ENCODE results near the gene INTS15.
"Not testable (repeated sequence)": the region's sequence is repeated elsewhere in the genome, so short reads cannot be mapped to it uniquely, and the experiment has no call there.

INTS15 gene

DNA sequence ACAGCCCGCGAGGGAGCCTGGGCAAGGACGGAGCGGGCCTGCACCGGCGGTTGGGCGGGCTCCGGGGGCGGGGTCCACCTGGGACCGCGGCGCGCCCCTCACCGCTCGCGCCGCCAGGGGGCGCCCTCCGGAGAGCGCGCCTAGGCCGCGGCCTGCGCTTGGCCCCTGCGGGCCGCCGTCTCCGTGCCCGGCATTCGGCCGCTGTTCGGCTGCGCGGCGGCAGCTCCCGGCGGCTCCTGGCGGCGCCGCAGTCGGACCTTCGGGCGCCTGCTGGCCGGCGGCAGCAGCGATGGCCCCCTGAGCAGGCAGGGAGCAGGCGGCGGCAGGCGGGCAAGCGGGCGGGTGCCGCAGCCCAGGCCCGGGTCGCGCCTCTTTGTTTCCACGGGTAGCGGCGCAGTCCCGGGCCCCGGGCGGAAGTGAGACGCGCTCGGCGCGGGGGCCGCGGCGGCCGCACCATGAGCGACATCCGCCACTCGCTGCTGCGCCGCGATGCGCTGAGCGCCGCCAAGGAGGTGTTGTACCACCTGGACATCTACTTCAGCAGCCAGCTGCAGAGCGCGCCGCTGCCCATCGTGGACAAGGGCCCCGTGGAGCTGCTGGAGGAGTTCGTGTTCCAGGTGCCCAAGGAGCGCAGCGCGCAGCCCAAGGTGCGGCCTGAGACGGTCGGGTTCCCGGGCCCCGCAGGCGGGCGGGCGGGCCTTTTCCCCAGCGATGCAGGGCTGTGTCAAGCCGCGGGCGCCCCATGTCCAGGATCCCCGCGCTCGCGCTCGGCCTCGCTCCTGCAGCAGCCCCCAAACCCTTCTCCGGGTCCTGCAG, at the start of gene INTS15:
Gene INTS15 (plus strand): TSS at position 193 of the 816 bp plus-strand sequence. CDS start 263 bp downstream, at position 456.
- peak; percentile 89 for DNase-seq (ENCODE audit: low spot score)

DNA sequence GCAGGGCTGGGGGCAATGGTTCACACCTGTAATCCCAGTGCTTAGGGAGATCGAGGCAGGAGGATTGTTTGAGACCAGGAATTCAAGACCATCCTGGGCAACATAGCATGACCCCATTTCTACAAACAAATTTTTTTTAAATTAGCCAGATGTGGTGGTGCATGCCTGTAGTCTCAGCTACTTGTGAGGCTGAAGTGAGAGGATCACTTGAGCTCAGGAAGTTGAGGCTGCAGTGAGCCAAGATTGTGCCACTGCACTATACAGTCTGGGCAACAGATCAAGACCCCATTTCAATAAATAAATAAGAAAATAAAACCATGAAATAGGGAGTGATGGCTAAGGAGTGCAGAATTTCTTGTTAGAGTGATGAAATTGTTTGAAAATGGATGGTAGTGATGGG, 47.5 kb upstream of the INTS15 start:
- no peak for DNase-seq (ENCODE audit: low spot score)

DNA sequence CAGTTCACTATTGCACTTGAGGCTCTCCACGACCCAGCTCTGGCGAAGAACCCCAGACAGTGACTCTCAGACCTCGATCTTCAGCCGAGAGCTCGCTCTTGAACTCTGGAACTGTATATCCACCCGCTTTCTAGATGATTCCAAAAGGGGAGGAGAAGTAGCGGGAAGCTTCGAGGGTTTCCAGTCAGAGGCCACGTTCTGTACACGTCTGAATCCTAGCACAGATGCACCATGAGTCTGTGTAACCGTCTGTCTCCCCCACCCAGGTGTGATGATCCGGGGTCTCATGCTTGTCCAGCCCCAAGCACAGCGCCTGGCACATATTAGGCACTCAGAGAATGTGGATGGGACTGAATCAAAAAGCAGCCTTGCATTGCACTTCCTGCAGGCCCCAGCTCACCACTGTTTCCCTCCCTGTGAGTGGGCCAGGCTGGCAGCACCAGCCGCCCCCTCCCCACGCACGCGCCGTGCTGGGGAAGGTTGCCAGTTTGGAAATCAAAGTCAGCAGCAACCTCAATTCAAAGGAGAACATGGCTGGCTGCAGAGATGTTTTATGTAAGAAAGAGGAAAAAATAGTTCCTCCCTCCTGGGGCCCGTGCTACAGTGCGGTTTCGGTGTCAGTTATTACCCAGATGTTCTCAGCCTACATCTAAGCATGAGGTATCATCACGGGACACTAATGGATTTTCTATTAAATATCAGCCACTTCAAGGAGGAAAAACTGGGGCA, 44.3 kb upstream of the INTS15 start:
- DNase-seq (ENCODE audit: low spot score) = no peak

- no peak for DNase-seq (ENCODE audit: low spot score)
Observed at GRCh38 chr7:6546498-6547251, 43.1 kb upstream of the INTS15 start.

- DNase-seq (ENCODE audit: low spot score) = no peak
Observed at GRCh38 chr7:6547400-6547799, 42.4 kb upstream of the INTS15 start.

GRCh38 chr7:6551016-6551511, 38.8 kb upstream of the INTS15 start, which contains the start of gene GRID2IP:
GRID2IP (minus strand) TSS chr7:6551461; CDS start chr7:6551436, 25 bp downstream.
- DNase-seq (ENCODE audit: low spot score) = no peak

DNA sequence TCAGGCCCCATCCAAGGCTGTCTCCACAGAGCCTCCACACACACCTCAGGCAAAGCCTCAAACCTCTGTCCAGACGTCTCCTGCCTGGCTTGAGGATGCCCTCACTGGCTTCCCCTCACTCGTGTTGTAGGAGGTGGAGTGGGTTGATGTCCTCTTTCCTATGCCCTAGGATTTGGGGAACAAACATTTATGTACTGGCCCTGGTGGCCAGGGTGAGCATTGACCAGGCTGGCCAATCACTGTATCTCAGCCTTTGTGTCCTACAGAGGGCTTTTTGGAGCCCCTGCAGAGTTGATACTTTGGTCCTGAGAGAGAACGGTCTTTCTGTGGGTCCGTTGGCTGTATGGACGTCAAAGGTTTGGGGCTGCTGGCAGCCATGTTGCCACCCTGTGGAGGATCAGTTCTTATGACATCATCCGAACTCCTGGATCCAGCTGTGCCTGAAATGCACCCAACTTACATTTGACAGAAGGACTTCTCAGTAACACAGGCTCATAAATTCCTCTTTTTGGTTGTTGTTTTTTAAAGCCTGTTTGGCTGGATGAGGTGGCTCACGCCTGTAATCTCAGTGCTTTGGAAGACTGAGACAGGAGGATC, 36.3 kb upstream of the INTS15 start:
- DNase-seq (ENCODE audit: low spot score) = no peak

- no peak for DNase-seq (ENCODE audit: low spot score)
Observed at GRCh38 chr7:6554848-6555247, 35.0 kb upstream of the INTS15 start.

GRCh38 chr7:6556196-6556595, 33.6 kb upstream of the INTS15 start:
- DNase-seq (ENCODE audit: low spot score) = no peak

- DNase-seq (ENCODE audit: low spot score) = no peak
Observed at GRCh38 chr7:6558837-6559236, 31.0 kb upstream of the INTS15 start.

- DNase-seq (ENCODE audit: low spot score) = no peak
Observed at GRCh38 chr7:6559896-6560295, 29.9 kb upstream of the INTS15 start.

GRCh38 chr7:6562106-6562505, 27.7 kb upstream of the INTS15 start:
- DNase-seq (ENCODE audit: low spot score) = no peak

DNA sequence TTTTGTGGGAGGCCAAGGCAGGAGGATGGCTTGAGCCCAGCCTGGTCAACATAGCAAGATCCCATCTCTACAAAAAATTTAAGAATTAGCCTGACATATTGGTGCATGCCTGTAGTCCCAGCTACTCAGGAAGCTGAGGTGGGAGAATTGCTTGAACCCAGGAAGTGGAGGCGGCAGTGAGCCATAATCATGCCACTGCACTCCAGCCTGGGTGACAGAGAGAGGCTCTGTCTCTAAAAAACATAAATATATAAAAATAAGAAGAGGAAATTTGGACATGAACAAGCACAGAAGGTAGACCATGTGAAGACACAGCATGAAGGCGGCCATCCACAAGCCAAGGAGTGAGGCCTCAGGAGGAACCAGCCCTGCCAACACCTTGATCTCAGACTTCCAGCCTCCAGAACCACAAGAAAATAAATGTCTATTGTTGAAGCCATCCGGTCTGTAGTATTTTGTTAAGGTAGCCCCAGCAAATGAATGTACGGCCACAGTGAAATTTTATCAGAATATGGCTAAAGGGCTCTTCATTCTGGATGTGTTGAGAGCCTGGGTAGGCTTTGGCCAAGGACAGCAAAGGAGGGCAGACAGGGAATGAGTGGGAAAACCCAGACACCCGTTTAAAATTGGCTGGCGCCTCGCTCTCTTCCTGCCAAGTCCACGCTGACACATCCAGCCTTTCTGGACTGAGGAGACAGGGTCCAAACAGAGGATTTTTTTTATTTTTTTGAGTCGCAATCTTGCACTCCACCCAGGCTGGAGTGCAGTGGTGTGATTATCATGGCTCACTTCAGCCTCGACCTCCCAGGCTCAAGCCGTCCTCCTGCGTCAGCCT, 25.7 kb upstream of the INTS15 start:
- no peak for DNase-seq (ENCODE audit: low spot score)

DNA sequence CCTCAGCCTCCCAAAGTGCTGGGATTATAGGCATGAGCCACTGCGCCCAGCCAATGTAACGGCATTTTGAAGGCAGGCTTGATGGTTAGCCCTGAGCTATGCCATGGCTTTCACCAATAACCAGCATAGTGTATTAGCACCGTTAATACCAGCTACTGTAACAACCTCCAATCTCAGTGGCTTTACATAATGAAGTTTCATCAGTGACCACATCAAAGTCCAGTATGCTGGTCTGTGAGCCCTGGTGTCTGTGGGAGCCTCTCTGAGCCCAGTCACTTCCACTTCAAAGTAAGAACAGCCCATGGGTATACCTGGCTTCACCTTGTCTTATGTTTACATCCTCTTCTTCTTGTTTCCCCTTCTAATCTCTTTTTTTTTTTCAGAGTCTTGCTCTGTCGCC, 24.2 kb upstream of the INTS15 start:
- no peak for DNase-seq (ENCODE audit: low spot score)

DNA sequence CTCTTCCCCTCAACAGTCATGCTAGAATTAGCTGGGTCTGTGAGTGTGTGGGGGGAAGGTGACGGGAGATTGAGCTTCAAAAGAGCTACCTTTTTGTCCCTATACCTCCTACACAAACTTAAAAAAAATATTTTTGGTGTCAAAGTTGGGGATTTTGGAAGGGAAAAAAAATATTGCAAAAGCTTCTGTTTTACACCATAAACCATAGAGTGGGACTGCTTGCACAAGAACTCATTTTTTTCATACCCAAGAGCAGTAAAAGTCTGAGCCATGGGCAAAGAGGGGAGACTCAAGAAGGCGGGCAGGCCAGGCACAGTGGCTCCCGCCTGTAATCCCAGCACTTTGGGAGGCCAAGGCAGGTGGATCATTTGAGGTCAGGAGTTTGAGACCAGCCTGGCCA, 21.9 kb upstream of the INTS15 start:
- DNase-seq (ENCODE audit: low spot score) = no peak

- DNase-seq (ENCODE audit: low spot score) = no peak
Observed at GRCh38 chr7:6571160-6571779, 18.6 kb upstream of the INTS15 start.

DNA sequence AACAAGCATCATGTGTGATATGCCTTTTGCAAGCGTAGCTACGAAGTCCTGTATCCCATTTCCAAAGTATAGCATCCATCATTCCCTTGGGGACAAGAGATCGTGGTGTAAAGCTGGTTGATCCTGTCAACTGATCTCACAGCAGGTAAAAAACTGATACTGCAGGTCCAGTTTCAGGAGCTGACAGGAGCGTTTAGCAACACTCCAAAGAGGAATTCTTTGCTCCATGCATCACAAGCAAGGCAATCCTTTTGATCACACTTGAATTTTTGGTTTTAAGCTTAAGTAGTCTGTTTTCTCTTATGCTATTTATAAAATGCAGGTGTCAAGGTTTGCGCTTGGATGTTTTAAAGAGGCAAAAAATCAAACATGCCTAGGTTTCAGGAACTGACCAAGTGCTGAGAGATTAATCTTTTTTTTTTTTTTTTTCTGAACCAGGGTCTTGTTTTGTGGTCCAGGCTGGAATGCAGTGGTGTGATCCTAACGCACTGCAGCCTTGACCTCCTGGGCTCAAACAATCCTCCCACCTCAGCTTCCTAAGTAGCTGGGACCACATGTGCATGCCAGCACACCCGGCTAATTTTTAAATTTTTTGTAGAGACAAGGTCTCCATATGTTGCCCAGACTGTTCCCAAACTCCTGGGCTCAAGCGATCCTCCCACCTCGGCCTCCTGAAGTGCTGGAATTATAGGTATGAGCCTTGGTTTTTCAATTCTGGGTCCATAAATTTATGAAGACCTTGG, 14.4 kb upstream of the INTS15 start:
- no peak for DNase-seq (ENCODE audit: low spot score)

GRCh38 chr7:6576024-6576866, 13.6 kb upstream of the INTS15 start:
- no peak for DNase-seq (ENCODE audit: low spot score)

- DNase-seq (ENCODE audit: low spot score) = not testable (repeated sequence)
Observed at GRCh38 chr7:6576867-6577368, 12.9 kb upstream of the INTS15 start.
